Endothelial cell of umbilical vein (primary cell): Measurements from ENCODE around the gene AK8. TPM values are rescaled to one million over a fixed set of nuclear protein-coding genes. Genes with fewer than 3 reads are reported as not detected.

Experiments used
- BruUV-seq: library from RNA; stranded (reverse); fragments of 400-500 nt; replicated peaks from 2 replicates; lab custom pipeline; 2021; lab: Mats Ljungman, UMichigan
- CTCF ChIA-PET: fragments of 300-600, 350-600 bp; sonication (Branson Sonifier 250); formaldehyde crosslinking; loops from one replicate; lab custom pipeline; 2021; ENCODE audit warnings: antibody characterized with exemption, inconsistent platforms; lab: Charles Lee
- POLR2A ChIA-PET: fragments of 300-600, 350-600 bp; sonication (Branson Sonifier 250); formaldehyde crosslinking; loops from one replicate; lab custom pipeline; 2021; ENCODE audit warnings: antibody characterized with exemption, inconsistent platforms; lab: Charles Lee
- DNase-seq: peaks from one replicate; pipeline ENCODE4 v3.0.0-alpha.2; 2011; ENCODE audit warnings: low read depth, low spot score
- FAIRE-seq: peaks from 2 replicates; lab custom pipeline; 2011; peaks lifted over from hg19 to GRCh38; lab: Jason Lieb, UNC
- H2AFZ ChIP-seq: 2 replicates; pipeline ENCODE4 v1.6.0; 2012; ENCODE audit warnings: low read depth, low read length, control low read depth, inconsistent platforms
- H3K27ac ChIP-seq: 2 replicates; pipeline ENCODE4 v1.5.1; 2011; ENCODE audit warnings: low read depth, mild to moderate bottlenecking, control low read depth, low read length, moderate library complexity; ENCODE audit not compliant: insufficient read depth
- H3K27me3 ChIP-seq, 2 experiments: 2 replicates each; pipeline versions ENCODE4 v1.6.0 to v1.6.1; 2011; ENCODE audit warnings: low read length in 2 of 2, mixed read lengths in 1 of 2; ENCODE audit not compliant: control insufficient read depth in 2 of 2, insufficient read depth in 2 of 2
- H3K36me3 ChIP-seq, 2 experiments: 2 replicates in 1 of 2; 3 replicates in 1 of 2; pipeline ENCODE4 v1.5.1; 2011; ENCODE audit warnings: low read length in 2 of 2, mild to moderate bottlenecking in 1 of 2, moderate library complexity in 1 of 2; ENCODE audit not compliant: control insufficient read depth in 2 of 2, insufficient read depth in 2 of 2; ENCODE audit errors: extremely low read depth in 1 of 2
- H3K4me1 ChIP-seq: 3 replicates; pipeline ENCODE4 v1.5.1; 2011; ENCODE audit warnings: mild to moderate bottlenecking, low read length; ENCODE audit not compliant: control insufficient read depth, insufficient read depth; ENCODE audit errors: extremely low read depth
- H3K4me2 ChIP-seq: 2 replicates; pipeline ENCODE4 v1.6.1; 2011; ENCODE audit warnings: low read length, control low read depth, mixed read lengths; ENCODE audit not compliant: insufficient read depth
- H3K4me3 ChIP-seq, 3 experiments: fragments of 200-600 bp in 1 of 3; sonication (generic), shearing (Covaris generic) in 1 of 3; replicated peaks in 1 of 3; 2 replicates each; pipeline ENCODE4 v1.5.1; 2011 to 2016; ENCODE audit warnings: control low read depth in 3 of 3, low read length in 3 of 3, mild to moderate bottlenecking in 2 of 3, inconsistent platforms in 1 of 3, low read depth in 1 of 3, moderate library complexity in 1 of 3; ENCODE audit not compliant: insufficient read depth in 1 of 3
- H3K79me2 ChIP-seq: 2 replicates; pipeline ENCODE4 v1.6.0; 2012; ENCODE audit warnings: low read length, inconsistent platforms; ENCODE audit not compliant: control insufficient read depth, insufficient read depth
- H3K9ac ChIP-seq: replicated peaks from 2 replicates; pipeline ENCODE3; 2011; ENCODE audit warnings: low read length, control low read depth; ENCODE audit not compliant: insufficient read depth; ENCODE audit errors: extremely low read depth
- H3K9me1 ChIP-seq: replicated peaks from 3 replicates; pipeline ENCODE4 v1.6.0; 2011; ENCODE audit warnings: mild to moderate bottlenecking, low read length; ENCODE audit not compliant: control insufficient read depth, insufficient read depth; ENCODE audit errors: extremely low read depth
- H3K9me3 ChIP-seq: replicated peaks from 2 replicates; pipeline ENCODE4 v1.5.1; 2012; ENCODE audit warnings: low read length, inconsistent platforms; ENCODE audit not compliant: control insufficient read depth, insufficient read depth
- H4K20me1 ChIP-seq: replicated peaks from 2 replicates; pipeline ENCODE3; 2011; ENCODE audit warnings: mild to moderate bottlenecking, low read length; ENCODE audit not compliant: control insufficient read depth, insufficient read depth; ENCODE audit errors: extremely low read depth
- EZH2 ChIP-seq: IDR thresholded peaks from 2 replicates; pipeline ENCODE4 v1.6.1; 2012; ENCODE audit warnings: borderline replicate concordance, low read depth, mild to moderate bottlenecking, moderate library complexity, low read length, inconsistent platforms; ENCODE audit not compliant: severe bottlenecking
- FOS ChIP-seq: IDR thresholded peaks from 2 replicates; pipeline ENCODE4 v1.6.1; 2011; ENCODE audit warnings: mild to moderate bottlenecking, low read length, moderate library complexity, borderline replicate concordance; ENCODE audit not compliant: insufficient read depth
- GATA2 ChIP-seq: IDR thresholded peaks from 2 replicates; pipeline ENCODE4 v1.7.0; 2011; ENCODE audit warnings: low read depth, mild to moderate bottlenecking, moderate library complexity, mixed read lengths, low read length; ENCODE audit not compliant: insufficient read length, insufficient read depth
- JUN ChIP-seq: IDR thresholded peaks from 2 replicates; pipeline ENCODE4 v1.6.1; 2011; ENCODE audit warnings: borderline replicate concordance, low read depth; ENCODE audit not compliant: insufficient read length, insufficient read depth
- MYC ChIP-seq: IDR thresholded peaks from one replicate; pipeline ENCODE4 v1.6.1; 2011; ENCODE audit warnings: mild to moderate bottlenecking, low read depth, low read length
- POLR2A ChIP-seq: IDR thresholded peaks from 2 replicates; pipeline ENCODE4 v1.6.1; 2012; ENCODE audit warnings: low read depth, mild to moderate bottlenecking, control low read depth, low read length
- POLR2AphosphoS5 ChIP-seq: IDR thresholded peaks from 2 replicates; pipeline ENCODE4 v1.6.1; 2012; ENCODE audit warnings: low read depth, mild to moderate bottlenecking, control low read depth, low read length, moderate library complexity; ENCODE audit not compliant: insufficient read depth
- dilution Hi-C: fragments of 300-500 bp; cut with MboI; formaldehyde crosslinking; loops from one replicate; pipeline ENCODE4 v1.15.0; 2019; ENCODE audit warnings: low sequenced_read_pairs; ENCODE audit not compliant: extremely low pct_ligation_motif_present
- intact Hi-C: fragments of 100-400 bp; cut with micrococcal nuclease; formaldehyde crosslinking; loops from one replicate; pipeline ENCODE4 v1.10.0; 2022
- polyA plus RNA-seq, 4 experiments: library from polyadenylated mRNA; depleted of rRNA in 3 of 4; stranded (reverse) in 3 of 4; unstranded in 1 of 4; fragments of >200 nt; gene quantifications; 2 replicates each; pipeline versions ENCODE4 v1.2.1 to v1.2.3, GENCODE V29; 2011 to 2012; ENCODE audit warnings: missing spikeins in 1 of 4
- total RNA-seq: library from RNA; stranded (reverse); gene quantifications from 2 replicates; pipeline ENCODE4 v1.2.3, GENCODE V29; 2021
- TF ChIP-seq, protein P1 (sequence below), 2 donors: IDR thresholded peaks; 1 replicate in 1 of 2; 2 replicates in 1 of 2; pipeline ENCODE4 v1.5.1; 2011; ENCODE audit warnings: low read length in 2 of 2, mild to moderate bottlenecking in 2 of 2, moderate library complexity in 2 of 2, control low read depth in 1 of 2, inconsistent platforms in 1 of 2, low read depth in 1 of 2; ENCODE audit not compliant: insufficient read depth in 1 of 2; ENCODE audit errors: extremely low read depth in 1 of 2
- TF ChIP-seq, protein P2 (sequence below): IDR thresholded peaks from 2 replicates; pipeline ENCODE4 v1.6.1; 2011; ENCODE audit not compliant: insufficient read depth, insufficient read length

AK8 gene
- total and polyA plus RNA-seq, 2 donors (not counting 3 experiments of a cell fraction or from before 2014, with no cell fraction given) = 0.06 TPM; not detected in 1

DNA sequence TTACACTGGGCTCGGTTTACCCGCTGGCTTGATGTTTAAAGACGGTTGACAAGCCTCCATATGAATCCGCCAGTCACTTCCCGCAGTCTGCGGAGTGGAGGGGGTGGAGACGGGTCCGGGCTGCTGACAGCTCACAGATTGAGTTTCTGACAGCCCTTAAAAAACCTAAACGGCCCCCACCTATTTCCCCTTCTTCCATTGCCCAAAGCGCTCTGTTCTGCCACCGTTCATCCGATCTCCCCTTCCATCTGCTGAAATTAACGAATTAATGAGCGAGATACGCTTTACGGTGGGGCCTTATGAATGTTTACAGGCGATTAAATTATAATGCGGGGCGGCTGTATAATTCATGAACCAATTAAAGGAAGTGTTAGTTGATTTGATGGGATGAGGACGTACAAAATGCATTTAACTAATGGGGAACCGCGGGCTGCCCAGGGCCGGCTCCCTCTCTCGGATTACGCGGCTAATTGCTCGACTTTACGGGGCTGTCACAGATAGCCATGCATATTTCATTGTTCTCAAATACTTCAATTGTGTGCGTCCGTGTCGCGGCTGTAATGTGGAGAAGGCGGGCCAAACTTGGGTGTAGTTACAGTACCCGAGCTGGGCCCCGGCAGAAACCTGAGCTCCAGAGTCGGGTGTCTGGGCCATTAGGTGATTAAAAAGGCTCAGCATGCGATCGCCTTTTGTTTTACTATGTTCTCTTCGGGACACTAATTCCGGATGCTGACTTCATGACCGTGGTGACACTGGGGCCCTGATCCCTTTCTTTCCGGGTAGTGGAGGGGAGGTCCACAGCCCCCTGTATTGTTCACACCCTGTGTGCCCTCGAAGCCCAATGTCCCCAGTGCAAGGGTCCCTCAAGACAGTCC, 133.0 kb downstream of the AK8 start:
- no TSS peak for BruUV-seq
- no peak overlapping the region for H3K4me2 ChIP-seq
- POLR2A ChIA-PET = no interaction called here

DNA sequence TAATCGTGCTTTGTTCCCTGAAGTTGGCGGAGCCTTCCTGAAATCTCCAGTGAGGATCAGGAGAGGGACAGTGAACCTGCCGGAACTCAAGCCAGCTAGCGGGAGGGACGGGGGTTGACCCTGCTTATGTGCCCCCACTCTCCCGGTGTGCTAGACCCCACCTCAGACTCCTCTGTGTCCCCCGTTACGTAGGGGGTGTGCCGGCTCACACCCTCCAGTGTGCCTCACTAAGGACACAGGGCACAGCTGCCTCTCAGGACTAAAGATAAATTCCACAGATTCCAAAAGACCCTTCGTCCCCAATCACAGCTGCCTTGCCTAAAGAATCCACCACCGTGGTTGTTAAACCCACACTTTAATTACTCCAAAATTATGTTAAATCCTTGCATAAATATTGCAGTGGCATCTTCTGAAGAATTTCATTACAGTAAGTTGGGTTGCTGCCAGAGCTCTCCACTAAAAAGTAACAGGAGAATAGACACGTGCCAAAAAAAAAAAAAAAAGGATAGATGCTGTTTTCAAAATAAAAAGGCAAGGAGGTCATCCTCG, 134.1 kb downstream of the AK8 start:
- Histone ChIP-seq H3K4me1 (no peaks in the 10 kb centered on the region), H3K9ac (no peak overlapping the region), H3K9me3 (no peaks in the 10 kb centered on the region), H2AFZ (no peak overlapping the region), H3K4me2 (no peak overlapping the region), H3K4me3 (no peak overlapping the region), H3K27ac (no peak overlapping the region), H3K36me3 (no peaks in the 10 kb centered on the region), H3K79me2 (no peaks in the 10 kb centered on the region), H3K9me1 (no peaks in the 10 kb centered on the region), H4K20me1 (no peaks in the 10 kb centered on the region), H3K27me3 (peaks cover 35% of the 10 kb centered on the region in 2 experiments)
- no peak for DNase-seq
- no TSS peak for BruUV-seq
- dilution Hi-C loops (no loop called here), intact Hi-C loops (no loop called here)
- POLR2A ChIA-PET = no interaction called here
- no peak for TF ChIP-seq POLR2A
- no peak for TF ChIP-seq JUN
- no peak for TF ChIP-seq GATA2
- TF ChIP-seq EZH2 = no peak
- no peak for TF ChIP-seq FOS
- TF ChIP-seq, protein P1, sequence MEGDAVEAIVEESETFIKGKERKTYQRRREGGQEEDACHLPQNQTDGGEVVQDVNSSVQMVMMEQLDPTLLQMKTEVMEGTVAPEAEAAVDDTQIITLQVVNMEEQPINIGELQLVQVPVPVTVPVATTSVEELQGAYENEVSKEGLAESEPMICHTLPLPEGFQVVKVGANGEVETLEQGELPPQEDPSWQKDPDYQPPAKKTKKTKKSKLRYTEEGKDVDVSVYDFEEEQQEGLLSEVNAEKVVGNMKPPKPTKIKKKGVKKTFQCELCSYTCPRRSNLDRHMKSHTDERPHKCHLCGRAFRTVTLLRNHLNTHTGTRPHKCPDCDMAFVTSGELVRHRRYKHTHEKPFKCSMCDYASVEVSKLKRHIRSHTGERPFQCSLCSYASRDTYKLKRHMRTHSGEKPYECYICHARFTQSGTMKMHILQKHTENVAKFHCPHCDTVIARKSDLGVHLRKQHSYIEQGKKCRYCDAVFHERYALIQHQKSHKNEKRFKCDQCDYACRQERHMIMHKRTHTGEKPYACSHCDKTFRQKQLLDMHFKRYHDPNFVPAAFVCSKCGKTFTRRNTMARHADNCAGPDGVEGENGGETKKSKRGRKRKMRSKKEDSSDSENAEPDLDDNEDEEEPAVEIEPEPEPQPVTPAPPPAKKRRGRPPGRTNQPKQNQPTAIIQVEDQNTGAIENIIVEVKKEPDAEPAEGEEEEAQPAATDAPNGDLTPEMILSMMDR (IDR thresholded peaks at IDR 0.05; ENCODE audit: extremely low read depth in 1 of 2, insufficient read depth in 1 of 2, low read depth in 1 of 2, low read length in 2 of 2) = no peak
- TF ChIP-seq, protein P2, sequence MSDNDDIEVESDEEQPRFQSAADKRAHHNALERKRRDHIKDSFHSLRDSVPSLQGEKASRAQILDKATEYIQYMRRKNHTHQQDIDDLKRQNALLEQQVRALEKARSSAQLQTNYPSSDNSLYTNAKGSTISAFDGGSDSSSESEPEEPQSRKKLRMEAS = no peak
- TF ChIP-seq MYC = no peak
- TF ChIP-seq POLR2AphosphoS5 = no peak
- no peak for FAIRE-seq
- CTCF ChIA-PET = interaction anchor here (1.4 to 3.4 kb wide), 2 partner anchors 10 to 25 kb away, joined by 5 to 8 read pairs; no protein-coding TSS in a partner anchor

More for the DNA sequence above, 133.0 kb downstream of the AK8 start:
- CTCF ChIA-PET = interaction anchor here (1.0 to 3.4 kb wide), 3 partner anchors 11 to 24 kb away, joined by 3 to 8 read pairs (median 5); no protein-coding TSS in a partner anchor
- peak; percentile 13 for DNase-seq
- Histone ChIP-seq H2AFZ (no peak overlapping the region), H3K9ac (no peak overlapping the region), H4K20me1 (no peaks in the 10 kb centered on the region), H3K9me1 (no peaks in the 10 kb centered on the region), H3K4me3 (no peak overlapping the region), H3K79me2 (no peaks in the 10 kb centered on the region), H3K27ac (no peak overlapping the region), H3K36me3 (no peaks in the 10 kb centered on the region), H3K4me1 (no peaks in the 10 kb centered on the region), H3K27me3 (peaks cover 35% of the 10 kb centered on the region in 2 experiments), H3K9me3 (no peaks in the 10 kb centered on the region)
- dilution Hi-C loops = no loop called here
- no peak for FAIRE-seq
- intact Hi-C loops = no loop called here
- TF ChIP-seq POLR2A = no peak
- TF ChIP-seq EZH2 = peak; percentile 79
